UCSD-AML1 (cell line): ENCODE results near the gene OR52M1.

Experiments used
- DNase-seq: peaks from one replicate; lab custom pipeline; 2025; ENCODE audit not compliant: unreplicated experiment; lab: John Stamatoyannopoulos, UW

The OR52M1 gene

GRCh38 chr11:4565371-4565770 is 20.4 kb downstream of the OR52M1 start:
- DNase-seq = no peak

- DNase-seq = no peak
These were observed 24.1 kb downstream of the OR52M1 start for GRCh38 chr11:4569075-4569474.

DNA sequence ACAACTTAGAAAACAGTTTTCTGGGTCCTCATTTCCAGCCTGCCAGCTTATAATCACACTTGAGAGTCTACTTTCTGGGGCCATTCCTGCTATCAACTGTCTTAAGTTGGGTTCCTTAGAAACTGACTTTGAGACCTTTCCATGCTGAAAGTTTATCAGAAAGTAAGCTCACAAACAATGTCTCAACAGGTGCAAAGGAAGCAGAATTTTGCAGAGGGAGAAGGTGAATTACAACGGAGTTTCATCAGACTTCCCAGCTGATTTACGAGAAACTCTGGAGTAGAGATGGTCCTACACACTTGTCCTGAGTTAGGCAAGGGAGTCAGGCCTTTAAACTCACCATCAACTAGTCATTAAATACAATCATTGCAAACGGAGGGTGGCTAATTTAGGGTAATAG is 31.9 kb downstream of the OR52M1 start:
- no peak for DNase-seq

DNA sequence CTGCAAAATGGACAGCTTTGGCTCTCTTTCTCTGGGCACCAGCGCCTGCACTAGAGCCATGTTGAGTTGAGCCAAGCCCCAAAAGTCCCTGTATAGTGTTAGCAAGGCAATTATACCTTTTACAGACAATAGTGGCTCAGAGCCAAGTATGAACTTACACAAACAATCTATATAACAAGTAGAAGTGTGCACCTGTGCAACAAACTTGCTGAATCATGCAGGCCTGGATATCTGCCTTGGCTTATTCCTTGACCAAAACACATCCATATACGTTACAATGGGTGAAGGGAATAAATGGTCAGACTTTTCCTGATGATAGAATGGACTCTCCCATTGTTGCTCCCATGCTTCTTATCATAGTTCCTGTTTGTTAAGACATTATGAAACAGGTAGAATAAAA is 32.8 kb downstream of the OR52M1 start:
- DNase-seq = no peak

DNA sequence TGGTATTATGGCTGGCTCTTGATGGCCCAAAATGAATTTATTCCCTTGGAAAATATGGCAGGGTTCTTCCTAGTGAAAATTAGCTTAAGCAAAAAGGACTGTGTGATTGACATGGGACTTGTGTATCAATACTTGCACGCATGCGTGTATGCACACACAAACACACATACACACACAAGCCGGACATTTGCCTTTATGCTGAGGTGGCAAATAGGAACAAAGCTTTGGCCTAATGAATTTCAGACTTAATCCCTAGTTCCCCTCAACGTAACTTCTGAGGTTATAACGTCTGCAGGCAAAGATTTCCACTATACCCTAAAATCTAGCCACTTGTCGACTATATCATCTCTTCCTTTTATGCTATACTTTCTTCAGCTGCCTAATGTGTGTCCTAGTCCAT is 33.6 kb downstream of the OR52M1 start:
- DNase-seq = no peak

- DNase-seq = no peak
These were observed 35.1 kb downstream of the OR52M1 start for GRCh38 chr11:4580124-4580523.

DNA sequence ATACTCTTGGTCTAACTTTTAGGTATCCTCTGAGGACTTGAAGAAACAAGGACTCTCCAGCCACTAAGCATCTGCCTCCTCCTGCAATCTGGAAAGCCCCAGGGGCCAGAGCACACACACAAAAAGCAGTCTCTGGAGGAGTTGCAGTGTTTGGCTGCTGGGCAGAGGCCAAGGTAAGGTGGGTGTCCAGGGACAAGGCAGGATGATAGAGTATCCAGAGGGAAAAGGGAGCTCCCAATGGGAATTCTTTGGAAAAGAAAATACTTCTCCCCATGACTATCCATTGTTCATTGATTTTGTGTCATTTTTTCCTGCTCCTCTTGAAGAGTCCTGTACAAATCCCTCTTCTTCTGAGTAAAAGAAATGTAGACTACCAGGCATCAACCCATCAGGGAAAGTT is 36.5 kb downstream of the OR52M1 start, which contains the start of gene OR52I2:
OR52I2 (plus strand) TSS at position 301 of the 400 bp plus-strand sequence.
- no peak for DNase-seq

GRCh38 chr11:4589017-4589416 is 44.0 kb downstream of the OR52M1 start:
- no peak for DNase-seq

DNA sequence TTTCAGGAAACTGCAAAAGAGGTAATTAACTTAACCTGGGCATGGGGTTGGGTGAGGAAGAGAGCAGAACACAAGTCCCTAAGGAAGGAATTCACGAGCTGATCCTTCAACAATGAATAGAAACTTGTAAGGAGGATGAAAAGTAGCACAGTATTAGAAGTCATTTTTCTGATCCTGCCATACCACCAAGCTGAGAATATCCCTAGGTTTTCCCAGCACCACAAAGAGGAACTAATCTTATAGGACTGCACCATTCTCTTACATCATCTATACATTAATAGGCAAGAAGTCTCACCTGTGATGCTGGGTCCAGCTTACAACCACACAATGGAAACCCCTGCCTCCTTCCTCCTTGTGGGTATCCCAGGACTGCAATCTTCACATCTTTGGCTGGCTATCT is 48.7 kb downstream of the OR52M1 start, which contains the start of gene OR52I1:
OR52I1 (plus strand) TSS at position 301 of the 400 bp plus-strand sequence; CDS start at position 301, 0 bp downstream.
- no peak for DNase-seq
